ENCODE data around the gene CACNA2D3.

The CACNA2D3 gene

GRCh38 chr3:54188176-54188791 lies 65.9 kb downstream of the CACNA2D3 start:
- H3K79me2 ChIP-seq (ENCODE audit: insufficient read depth, low read length) = no peaks in the 10 kb centered on the region
- no peaks in the 10 kb centered on the region for H3F3A ChIP-seq (ENCODE audit: insufficient read depth)
- no peak overlapping the region for H3K27ac ChIP-seq (ENCODE audit: low read depth, low read length)
- H4K20me1 ChIP-seq (ENCODE audit: low read depth, low read length) = no peaks in the 10 kb centered on the region
- no peaks in the 10 kb centered on the region for H3K9me2 ChIP-seq (replicated peaks; ENCODE audit: insufficient read depth, low read length)
- H3K27me3 ChIP-seq (ENCODE audit: low read length) = no peaks in the 10 kb centered on the region
- H3K4me3 ChIP-seq (ENCODE audit: insufficient read depth, low read length, poor library complexity, severe bottlenecking) = no peak overlapping the region
- no peak for TF ChIP-seq CTCF (IDR thresholded peaks at IDR 0.05; ENCODE audit: insufficient read depth, low read length, poor library complexity, severe bottlenecking)
- no peak for TF ChIP-seq EZH2phosphoT487 (conservative IDR thresholded peaks at IDR 0.05; ENCODE audit: low read length)
- H3K36me3 ChIP-seq (ENCODE audit: low read length) = no peaks in the 10 kb centered on the region
- no peak overlapping the region for H3K4me2 ChIP-seq (ENCODE audit: low read depth, low read length, poor library complexity, severe bottlenecking)
- no peaks in the 10 kb centered on the region for H3K9me3 ChIP-seq (ENCODE audit: insufficient read depth, low read length)
- no peak overlapping the region for H3K9ac ChIP-seq (ENCODE audit: low read length)
- H2AFZ ChIP-seq (ENCODE audit: low read depth, low read length, severe bottlenecking) = no peak overlapping the region

DNA sequence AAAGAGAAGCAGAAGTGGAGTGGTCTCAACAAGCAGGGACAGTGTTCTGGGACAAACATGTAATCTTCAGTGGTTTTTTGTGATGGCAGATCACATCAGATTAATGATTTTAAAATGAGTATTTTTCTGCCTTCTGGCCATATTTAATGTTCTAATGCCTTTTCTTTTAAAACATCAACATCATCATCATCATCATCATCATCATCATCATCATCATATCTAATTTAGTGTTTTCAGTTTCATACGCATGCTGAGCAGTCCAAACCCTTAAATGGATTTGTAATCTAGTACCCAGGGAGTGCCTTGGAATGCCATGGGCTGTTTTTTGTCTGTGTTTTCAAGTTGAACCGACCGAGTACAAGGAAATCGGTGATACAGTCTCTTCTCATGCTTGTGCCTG lies 68.9 kb downstream of the CACNA2D3 start:
- no peak overlapping the region for H2AFZ ChIP-seq (ENCODE audit: low read depth, low read length, severe bottlenecking)
- no peaks in the 10 kb centered on the region for H3K27me3 ChIP-seq (ENCODE audit: low read length)
- no peaks in the 10 kb centered on the region for H4K20me1 ChIP-seq (ENCODE audit: low read depth, low read length)
- no peaks in the 10 kb centered on the region for H3K9me3 ChIP-seq (ENCODE audit: insufficient read depth, low read length)
- TF ChIP-seq EZH2phosphoT487 (conservative IDR thresholded peaks at IDR 0.05; ENCODE audit: low read length) (no peak), CTCF (IDR thresholded peaks at IDR 0.05; ENCODE audit: insufficient read depth, low read length, poor library complexity, severe bottlenecking) (no peak)
- H3K79me2 ChIP-seq (ENCODE audit: insufficient read depth, low read length) = no peaks in the 10 kb centered on the region
- no peak overlapping the region for H3K4me3 ChIP-seq (ENCODE audit: insufficient read depth, low read length, poor library complexity, severe bottlenecking)
- no peak overlapping the region for H3K9ac ChIP-seq (ENCODE audit: low read length)
- no peak overlapping the region for H3K4me2 ChIP-seq (ENCODE audit: low read depth, low read length, poor library complexity, severe bottlenecking)
- no peaks in the 10 kb centered on the region for H3F3A ChIP-seq (ENCODE audit: insufficient read depth)
- no peaks in the 10 kb centered on the region for H3K9me2 ChIP-seq (replicated peaks; ENCODE audit: insufficient read depth, low read length)
- H3K27ac ChIP-seq (ENCODE audit: low read depth, low read length) = no peak overlapping the region
- no peaks in the 10 kb centered on the region for H3K36me3 ChIP-seq (ENCODE audit: low read length)

- Histone ChIP-seq H3K9me3 (ENCODE audit: insufficient read depth, low read length) (no peaks in the 10 kb centered on the region), H3K4me2 (ENCODE audit: low read depth, low read length, poor library complexity, severe bottlenecking) (no peak overlapping the region), H3K4me3 (ENCODE audit: insufficient read depth, low read length, poor library complexity, severe bottlenecking) (no peak overlapping the region), H3K27ac (ENCODE audit: low read depth, low read length) (no peak overlapping the region), H3K9ac (ENCODE audit: low read length) (no peak overlapping the region), H3K27me3 (ENCODE audit: low read length) (no peaks in the 10 kb centered on the region), H3F3A (ENCODE audit: insufficient read depth) (no peaks in the 10 kb centered on the region), H3K79me2 (ENCODE audit: insufficient read depth, low read length) (no peaks in the 10 kb centered on the region), H2AFZ (ENCODE audit: low read depth, low read length, severe bottlenecking) (no peak overlapping the region), H3K36me3 (ENCODE audit: low read length) (no peaks in the 10 kb centered on the region), H3K9me2 (replicated peaks; ENCODE audit: insufficient read depth, low read length) (no peaks in the 10 kb centered on the region), H4K20me1 (ENCODE audit: low read depth, low read length) (no peaks in the 10 kb centered on the region)
- no peak for TF ChIP-seq CTCF (IDR thresholded peaks at IDR 0.05; ENCODE audit: insufficient read depth, low read length, poor library complexity, severe bottlenecking)
- no peak for TF ChIP-seq EZH2phosphoT487 (conservative IDR thresholded peaks at IDR 0.05; ENCODE audit: low read length)
Measured at GRCh38 chr3:54192026-54192425, 69.7 kb downstream of the CACNA2D3 start.

Measured in SU-DHL-6 (cell line).